ENCODE measurements around the gene BCO1.

BCO1 gene

GRCh38 chr16:81232740-81233367 is 5.6 kb upstream of the BCO1 start:
- DNase-seq (ENCODE audit: low read depth in 1 of 2, low spot score in 1 of 2): no peak

- DNase-seq (ENCODE audit: low read depth in 1 of 2, low spot score in 1 of 2): no peak
Measured at GRCh38 chr16:81237282-81237681, 1.2 kb upstream of the BCO1 start.

GRCh38 chr16:81237942-81238295 is 570 bp upstream of the BCO1 start:
- DNase-seq (ENCODE audit: low read depth in 1 of 2, low spot score in 1 of 2): no peak

- no peak for DNase-seq (ENCODE audit: low read depth in 1 of 2, low spot score in 1 of 2)
Measured at GRCh38 chr16:81239367-81240121, 1.1 kb downstream of the BCO1 start.

- no peak for DNase-seq (ENCODE audit: low read depth in 1 of 2, low spot score in 1 of 2)
Measured at GRCh38 chr16:81241706-81242105, 3.2 kb downstream of the BCO1 start.

GRCh38 chr16:81242977-81243618 is 4.6 kb downstream of the BCO1 start:
- DNase-seq (ENCODE audit: low read depth in 1 of 2, low spot score in 1 of 2): no peak

GRCh38 chr16:81243942-81244341 is 5.5 kb downstream of the BCO1 start:
- no peak for DNase-seq (ENCODE audit: low read depth in 1 of 2, low spot score in 1 of 2)

- DNase-seq (ENCODE audit: low read depth in 1 of 2, low spot score in 1 of 2): no peak
Measured at GRCh38 chr16:81251871-81252270, 13.4 kb downstream of the BCO1 start.

GRCh38 chr16:81253141-81253540 is 14.7 kb downstream of the BCO1 start:
- DNase-seq (ENCODE audit: low read depth in 1 of 2, low spot score in 1 of 2): no peak

- DNase-seq (ENCODE audit: low read depth in 1 of 2, low spot score in 1 of 2): no peak
Measured at GRCh38 chr16:81254922-81255526, 16.5 kb downstream of the BCO1 start.

- DNase-seq (ENCODE audit: low read depth in 1 of 2, low spot score in 1 of 2): no peak
Measured at GRCh38 chr16:81259916-81260315, 21.4 kb downstream of the BCO1 start.

- DNase-seq (ENCODE audit: low read depth in 1 of 2, low spot score in 1 of 2): peak in 1 of 2 donors; percentile 13
Measured at GRCh38 chr16:81261049-81261648, 22.7 kb downstream of the BCO1 start.

- DNase-seq (ENCODE audit: low read depth in 1 of 2, low spot score in 1 of 2): no peak
Measured at GRCh38 chr16:81263470-81264220, 25.2 kb downstream of the BCO1 start.

- DNase-seq (ENCODE audit: low read depth in 1 of 2, low spot score in 1 of 2): no peak
Measured at GRCh38 chr16:81264386-81264785, 25.9 kb downstream of the BCO1 start.

- no peak for DNase-seq (ENCODE audit: low read depth in 1 of 2, low spot score in 1 of 2)
Measured at GRCh38 chr16:81265052-81265451, 26.6 kb downstream of the BCO1 start.

GRCh38 chr16:81265658-81266451 is 27.4 kb downstream of the BCO1 start:
- no peak for DNase-seq (ENCODE audit: low read depth in 1 of 2, low spot score in 1 of 2)

GRCh38 chr16:81266680-81267095 is 28.2 kb downstream of the BCO1 start:
- no peak for DNase-seq (ENCODE audit: low read depth in 1 of 2, low spot score in 1 of 2)

GRCh38 chr16:81268509-81268908 is 30.0 kb downstream of the BCO1 start:
- no peak for DNase-seq (ENCODE audit: low read depth in 1 of 2, low spot score in 1 of 2)

- DNase-seq (ENCODE audit: low read depth in 1 of 2, low spot score in 1 of 2): no peak
Measured at GRCh38 chr16:81273223-81273950, 34.9 kb downstream of the BCO1 start.

Measured in activated CD4-positive, alpha-beta T cell treated with anti-CD3 and anti-CD28 coated beads, Interleukin-2, amount 50 U/mL, for 24 hours (primary cell).